ENCODE data around the gene STAC3. TPM values are rescaled to one million over a fixed set of nuclear protein-coding genes. Genes with fewer than 3 reads are reported as not detected.
"Not testable (repeated sequence)": the region's sequence is repeated elsewhere in the genome, so short reads cannot be mapped to it uniquely, and the experiment has no call there.

The STAC3 gene
- polyA plus RNA-seq (ENCODE audit: insufficient read length in 3 of 3): 1 to 10 TPM; 5.2 to 8.0 (median 6.1) TPM
- long read RNA-seq, donor 1: 0 reads
- long read RNA-seq, donor 2: 0 reads
- long read RNA-seq, donor 3: 0 reads
- long read RNA-seq, donor 4: 0 reads
- long read RNA-seq, donor 5: 0 reads
- long read RNA-seq, donor 6: 0 reads
- long read RNA-seq, donor 7: 0 reads
- long read RNA-seq, donor 8: 0 reads
- long read RNA-seq, donor 9: 0 reads
- long read RNA-seq, donor 10: 0 reads
- long read RNA-seq, donor 11: 0 reads
- long read RNA-seq, donor 12: 0 reads
- long read RNA-seq, donor 13: 0 reads
- long read RNA-seq, donor 14: 0 reads
- long read RNA-seq, donor 15: 0 reads
- long read RNA-seq, donor 16: 0 reads

DNA sequence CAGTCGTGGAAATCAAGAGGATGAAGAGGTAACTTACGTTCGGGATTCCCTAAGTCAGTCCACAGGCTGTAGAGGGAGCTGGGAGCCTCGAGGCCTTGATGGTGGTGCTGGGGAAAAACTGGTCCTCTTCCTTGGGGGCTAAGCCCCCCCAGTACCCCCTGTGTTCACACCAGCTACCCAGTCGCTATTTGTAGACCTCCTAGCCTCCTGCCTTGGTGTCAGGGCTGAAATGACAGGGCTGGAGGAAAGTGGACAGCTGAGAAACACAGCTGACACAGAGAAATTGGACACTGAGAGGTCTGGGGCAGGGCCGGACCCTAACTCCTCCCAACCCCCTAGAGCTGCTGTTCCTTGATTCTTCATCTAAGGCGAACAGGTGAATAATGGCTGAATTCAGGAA lies at the start of gene STAC3:
TSS of gene STAC3 (minus strand) at position 232 of the 400 bp plus-strand sequence. CDS start 1,551 bp downstream, outside the sequence.
- no peak for DNase-seq (ENCODE audit: extremely low read depth in 1 of 11, low read depth in 9 of 11, low spot score in 4 of 11)

DNA sequence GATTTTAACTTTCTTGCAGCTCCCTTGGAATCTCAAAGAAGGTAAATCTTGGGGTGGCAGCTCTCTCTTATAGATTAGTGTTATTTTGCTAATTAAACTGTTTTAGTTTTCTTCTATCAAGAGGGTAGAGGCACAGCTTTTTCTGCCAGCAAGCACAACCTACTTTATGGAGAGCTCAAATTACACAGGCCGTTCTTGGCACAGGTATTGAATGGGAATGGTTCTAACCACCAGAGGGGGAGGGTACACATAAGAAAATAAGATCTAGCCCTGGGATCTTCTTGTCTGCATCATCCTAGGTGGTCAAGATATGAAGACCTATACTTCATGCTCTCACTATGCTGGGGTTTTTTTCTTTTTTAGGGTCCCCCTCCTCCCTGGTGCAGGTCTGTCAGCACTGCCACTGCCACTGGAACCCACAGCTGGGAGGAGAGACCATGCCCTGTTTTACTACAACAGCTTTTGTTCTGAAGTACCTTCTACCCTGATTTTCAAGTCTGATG lies 48.6 kb upstream of the STAC3 start:
- DNase-seq (ENCODE audit: extremely low read depth in 1 of 11, low read depth in 9 of 11, low spot score in 4 of 11): no peak

DNA sequence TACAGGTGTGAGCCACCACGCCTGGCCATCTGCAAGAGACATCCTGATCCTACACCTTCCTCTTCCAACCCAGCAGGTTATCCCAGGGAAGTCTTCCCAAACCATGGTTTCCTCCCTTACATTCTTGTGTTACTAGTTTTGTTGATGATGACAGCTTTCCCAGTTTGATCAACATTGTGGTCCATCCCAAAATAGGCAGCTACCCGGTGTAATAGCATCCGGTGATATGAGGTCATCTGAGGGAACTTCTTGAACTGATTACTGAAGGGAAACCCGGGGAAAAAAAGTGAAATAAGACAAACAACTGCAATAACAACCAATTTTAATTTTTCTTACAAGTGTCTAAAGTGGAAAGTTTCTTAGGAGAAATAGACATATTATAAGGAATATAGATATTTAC lies 45.3 kb upstream of the STAC3 start:
- no peak for DNase-seq (ENCODE audit: extremely low read depth in 1 of 11, low read depth in 9 of 11, low spot score in 4 of 11)

DNA sequence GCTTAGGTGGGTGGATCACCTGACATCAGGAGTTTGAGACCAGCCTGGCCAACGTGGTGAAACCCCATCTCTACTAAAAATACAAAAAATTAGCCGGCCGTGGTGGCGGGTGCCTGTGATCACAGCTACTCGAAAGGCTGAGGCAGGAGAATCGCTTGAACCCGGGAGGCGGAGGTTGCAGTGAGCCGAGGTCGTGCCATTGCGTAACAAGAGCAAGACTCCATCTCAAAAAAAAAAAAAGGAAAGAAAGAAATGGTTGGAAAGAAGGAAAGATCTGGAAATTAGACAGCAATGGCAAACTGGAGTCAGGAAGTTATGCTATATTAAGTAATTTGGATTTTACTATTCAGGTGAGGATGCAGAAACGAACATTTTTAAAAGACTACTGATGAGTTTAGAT lies 31.1 kb upstream of the STAC3 start:
- not testable (repeated sequence) for DNase-seq (ENCODE audit: extremely low read depth in 1 of 11, low read depth in 9 of 11, low spot score in 4 of 11)

DNA sequence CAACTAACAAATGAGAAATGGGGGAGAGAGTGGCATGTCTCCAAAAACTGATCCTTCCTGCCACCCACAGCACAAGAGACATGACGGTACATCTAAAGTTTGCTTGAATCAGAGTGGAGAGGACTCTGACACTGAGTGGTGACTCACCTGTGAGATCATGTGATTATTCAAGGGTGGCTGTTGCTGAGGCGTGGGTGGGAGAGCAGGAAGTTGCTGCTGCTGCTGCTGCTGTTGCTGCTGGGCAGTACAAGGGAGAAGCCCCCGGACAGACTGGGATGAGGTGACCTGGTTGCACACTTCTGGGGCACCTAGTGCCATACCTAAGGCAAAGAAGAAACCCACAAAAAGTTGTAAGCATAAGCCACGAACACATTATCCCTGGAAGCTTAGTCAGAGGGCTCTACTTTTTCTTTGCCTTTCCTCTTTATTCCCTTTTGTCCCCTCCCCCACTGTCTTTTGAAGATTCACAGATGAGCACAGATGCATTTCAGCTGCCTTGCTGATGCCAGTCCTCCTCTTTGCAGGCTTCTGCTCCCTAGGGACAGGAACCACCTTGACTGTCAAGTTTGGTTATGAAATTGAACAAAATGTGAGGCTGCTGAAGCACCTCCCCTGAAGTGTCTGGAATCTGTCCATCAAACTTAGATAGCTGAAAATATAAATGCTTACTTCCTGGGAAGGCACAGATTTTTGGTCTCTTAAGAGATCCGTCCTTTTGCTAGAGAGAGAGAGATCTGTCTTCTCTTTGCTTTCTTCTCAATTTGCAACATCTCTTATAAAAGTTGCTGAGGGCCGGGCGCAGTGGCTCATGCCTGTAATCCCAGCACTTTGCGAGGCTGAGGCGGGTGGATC lies 29.4 kb upstream of the STAC3 start:
- DNase-seq (ENCODE audit: extremely low read depth in 1 of 11, low read depth in 9 of 11, low spot score in 4 of 11): peak in 1 of 11 donors; percentile 15

DNA sequence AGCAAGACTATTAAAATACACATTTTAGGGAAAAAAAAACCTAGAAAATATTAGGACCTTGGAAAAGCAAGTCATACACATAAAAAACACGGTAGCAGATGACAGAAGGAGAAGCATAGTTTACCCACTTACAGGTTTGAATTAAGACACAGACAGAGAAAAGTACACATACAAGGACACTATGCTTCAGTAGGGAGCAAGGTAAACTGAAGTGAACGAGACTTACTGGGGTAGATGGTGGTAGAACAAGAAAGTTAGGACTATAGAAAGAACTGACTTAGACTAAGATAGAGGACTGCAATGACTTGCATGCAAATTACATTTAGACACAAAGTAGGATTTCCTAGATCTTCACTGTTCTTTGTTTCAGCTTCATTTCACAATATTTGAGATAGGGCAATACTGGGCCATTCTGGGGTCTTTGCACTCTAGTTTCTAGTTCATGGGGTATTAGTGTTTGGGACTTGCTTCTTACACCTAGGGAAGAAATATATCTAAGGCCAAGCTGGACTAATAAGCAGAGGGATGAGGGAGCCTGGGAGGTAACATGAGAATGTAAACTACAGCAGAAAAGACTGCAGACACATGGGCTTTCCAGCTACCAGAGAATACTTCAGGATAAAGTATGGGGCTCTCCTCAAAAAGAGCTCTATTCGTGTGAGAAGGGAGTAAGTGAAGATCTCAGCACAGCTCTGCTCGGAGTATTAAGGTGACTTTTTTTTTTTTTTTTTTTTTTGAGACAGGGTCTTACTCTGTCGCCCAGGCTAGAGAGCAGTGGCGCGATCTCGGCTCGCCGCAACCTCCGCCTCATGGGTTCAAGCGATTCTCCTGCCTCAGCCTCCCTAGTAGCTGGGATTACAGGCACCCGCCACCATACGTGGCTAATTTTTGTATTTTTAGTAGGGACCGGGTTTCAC lies 27.7 kb upstream of the STAC3 start:
- DNase-seq (ENCODE audit: extremely low read depth in 1 of 11, low read depth in 9 of 11, low spot score in 4 of 11): no peak

DNA sequence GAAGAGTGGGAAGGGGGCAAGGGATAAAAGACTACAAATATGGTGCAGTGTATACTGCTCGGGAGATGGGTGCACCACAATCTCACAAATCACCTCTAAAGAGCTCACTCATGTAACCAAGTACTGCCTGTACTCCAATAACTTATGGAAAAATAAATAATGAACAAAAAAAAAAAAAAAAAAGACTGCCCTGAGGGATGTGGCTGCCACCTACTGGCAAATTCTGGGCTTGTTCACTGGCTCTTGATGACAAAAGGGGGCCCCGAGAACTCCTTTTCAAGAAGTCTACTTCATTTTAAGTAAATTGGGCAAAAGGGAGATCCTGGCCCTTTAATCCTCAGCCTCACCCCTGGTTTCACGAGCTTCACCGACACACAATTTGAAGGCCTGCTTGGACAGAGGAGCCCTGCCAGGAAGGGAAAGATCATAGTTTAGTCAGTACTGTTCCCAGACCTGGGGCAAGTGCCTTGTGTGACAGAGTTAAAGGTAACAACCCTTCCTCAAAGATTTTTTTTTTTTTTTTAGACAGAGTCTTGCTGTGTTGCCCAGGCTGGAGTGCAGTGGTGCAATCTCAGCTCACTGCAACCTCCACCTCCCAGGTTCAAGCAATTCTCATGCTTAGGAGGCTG lies 26.1 kb upstream of the STAC3 start:
- no peak for DNase-seq (ENCODE audit: extremely low read depth in 1 of 11, low read depth in 9 of 11, low spot score in 4 of 11)

DNA sequence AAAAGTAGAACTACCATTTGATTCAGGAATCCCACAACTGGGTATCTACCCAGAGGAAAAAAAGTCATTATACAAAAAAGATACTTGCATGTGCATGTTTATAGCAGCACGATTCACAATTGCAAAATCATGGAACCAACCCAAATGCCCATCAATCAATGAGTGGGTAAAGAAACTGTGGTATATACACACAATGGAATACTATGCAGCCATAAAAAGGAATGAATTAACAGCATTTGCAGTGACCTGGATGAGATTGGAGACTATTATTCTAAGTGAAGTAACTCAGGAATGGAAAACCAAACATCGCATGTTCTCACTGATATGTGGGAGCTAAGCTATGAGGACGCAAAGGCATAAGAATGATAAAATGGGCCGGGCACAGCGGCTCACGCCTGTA lies 25.2 kb upstream of the STAC3 start:
- DNase-seq (ENCODE audit: extremely low read depth in 1 of 11, low read depth in 9 of 11, low spot score in 4 of 11): not testable (repeated sequence)

DNA sequence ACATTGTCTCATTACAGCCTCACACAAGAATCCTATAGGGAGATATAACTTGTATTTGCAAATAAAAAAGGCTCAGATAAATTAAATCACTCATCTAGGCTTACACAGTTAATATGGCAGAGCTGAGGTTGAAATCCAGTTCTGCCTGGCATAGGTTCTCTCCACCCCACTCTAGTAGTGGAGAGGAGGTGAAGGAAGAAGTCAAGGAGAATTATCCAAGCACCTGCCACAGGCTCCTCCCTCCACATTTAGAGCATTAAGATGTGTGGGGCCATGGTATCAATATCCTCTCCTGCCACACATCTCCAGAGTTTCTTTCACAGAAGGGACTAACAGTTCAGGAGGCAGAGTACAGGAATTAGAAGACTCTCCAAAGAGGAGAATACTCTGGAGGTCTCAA lies 22.5 kb upstream of the STAC3 start:
- no peak for DNase-seq (ENCODE audit: extremely low read depth in 1 of 11, low read depth in 9 of 11, low spot score in 4 of 11)

DNA sequence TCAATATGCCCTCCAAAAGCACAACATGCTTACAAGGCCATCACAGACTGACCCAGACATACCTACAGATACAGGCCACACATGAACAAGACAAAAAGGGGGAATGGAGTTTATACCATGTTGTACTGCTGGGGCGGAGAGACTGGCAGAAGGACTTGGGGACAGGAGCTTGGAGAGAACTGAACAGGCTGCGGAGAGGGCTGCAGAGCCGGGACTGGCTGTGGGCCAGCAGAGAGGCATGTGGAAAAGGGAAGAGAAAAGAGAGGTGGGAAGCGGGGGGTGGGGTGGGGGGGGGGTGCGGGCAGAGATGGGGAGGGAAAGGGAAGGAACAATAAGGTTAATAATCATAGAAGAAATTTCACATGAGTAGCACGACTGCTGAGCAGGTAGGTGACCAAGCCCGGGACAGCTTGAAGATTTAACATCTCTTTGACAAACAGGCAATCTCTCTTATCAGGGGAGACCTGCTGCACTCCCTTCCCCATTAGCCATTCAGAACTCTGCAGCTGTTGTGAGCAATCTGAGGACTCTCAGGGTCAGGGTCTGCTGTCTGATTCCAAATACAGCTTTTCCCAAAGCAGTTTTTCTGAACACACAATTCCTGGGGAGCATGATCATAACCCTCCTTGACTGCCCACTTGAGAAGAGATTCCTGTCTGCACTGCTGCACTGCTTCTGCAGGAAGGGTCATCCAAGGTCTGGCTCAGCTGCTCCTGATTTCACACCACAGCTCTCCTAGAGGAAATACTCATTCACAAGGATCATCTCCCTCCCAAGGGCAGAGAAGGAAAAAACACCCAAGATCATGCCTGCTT lies 21.6 kb upstream of the STAC3 start:
- DNase-seq (ENCODE audit: extremely low read depth in 1 of 11, low read depth in 9 of 11, low spot score in 4 of 11): no peak

DNA sequence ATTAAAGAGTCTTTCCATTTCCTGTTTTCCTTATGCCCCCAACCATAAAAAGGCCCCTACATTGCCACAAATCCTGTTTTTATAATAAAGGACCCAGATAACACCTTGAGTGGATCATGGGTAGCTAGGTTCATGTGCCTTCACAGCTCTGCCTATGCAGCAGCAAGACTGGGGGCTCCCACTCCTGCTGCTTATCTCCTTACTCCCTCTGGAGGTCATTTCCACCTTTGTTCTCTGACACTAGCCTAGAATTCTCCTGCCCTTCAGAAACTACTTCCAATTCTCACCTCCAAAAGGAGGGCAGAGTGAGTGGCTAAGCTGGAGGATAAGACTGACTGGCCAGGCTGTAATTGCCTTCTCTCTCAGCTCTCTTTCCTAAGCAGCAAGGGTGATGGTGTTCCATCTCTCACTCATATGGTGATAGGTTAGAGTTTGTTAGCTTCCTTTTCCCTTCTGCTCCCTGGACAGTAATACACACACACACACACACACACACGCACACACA lies 20.0 kb upstream of the STAC3 start:
- no peak for DNase-seq (ENCODE audit: extremely low read depth in 1 of 11, low read depth in 9 of 11, low spot score in 4 of 11)

DNA sequence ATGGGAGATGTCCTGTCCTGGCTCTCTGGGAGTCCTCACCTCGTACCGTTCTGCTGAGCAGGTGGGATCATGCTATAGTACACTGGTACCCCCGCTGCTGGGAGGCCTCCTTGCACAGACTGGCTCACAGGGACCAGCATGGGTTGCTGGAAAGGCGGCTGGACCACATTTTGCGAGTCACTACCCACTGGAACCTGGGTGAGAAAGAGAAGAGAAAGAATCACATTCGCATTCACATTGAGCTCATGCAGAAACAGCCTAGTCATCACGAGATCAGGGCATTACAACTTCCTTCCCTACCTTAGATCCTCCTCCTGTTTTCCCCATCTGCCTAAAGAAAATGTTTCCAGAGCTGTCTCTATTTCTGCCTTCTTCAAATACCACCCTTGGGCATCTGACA lies 17.3 kb upstream of the STAC3 start:
- DNase-seq (ENCODE audit: extremely low read depth in 1 of 11, low read depth in 9 of 11, low spot score in 4 of 11): no peak

DNA sequence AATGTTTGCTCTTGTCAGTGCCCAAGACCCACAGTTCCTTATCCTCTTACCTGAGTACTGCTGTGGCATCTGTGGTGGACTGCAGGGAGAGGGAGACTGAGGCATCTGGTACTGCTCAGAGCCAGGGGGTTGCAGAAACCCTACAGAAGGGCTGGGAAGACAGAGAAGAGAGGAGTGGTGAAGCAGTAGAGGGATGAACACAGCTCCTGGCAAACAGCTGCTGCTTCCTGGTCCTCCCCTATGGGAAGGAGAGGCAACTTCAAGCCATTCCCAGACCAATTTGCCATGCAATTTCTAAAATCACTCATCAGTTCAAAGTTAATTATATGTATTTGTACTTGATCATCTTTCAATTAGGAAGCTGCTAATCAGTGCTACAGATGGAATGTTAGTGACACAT lies 15.7 kb upstream of the STAC3 start:
- DNase-seq (ENCODE audit: extremely low read depth in 1 of 11, low read depth in 9 of 11, low spot score in 4 of 11): no peak

DNA sequence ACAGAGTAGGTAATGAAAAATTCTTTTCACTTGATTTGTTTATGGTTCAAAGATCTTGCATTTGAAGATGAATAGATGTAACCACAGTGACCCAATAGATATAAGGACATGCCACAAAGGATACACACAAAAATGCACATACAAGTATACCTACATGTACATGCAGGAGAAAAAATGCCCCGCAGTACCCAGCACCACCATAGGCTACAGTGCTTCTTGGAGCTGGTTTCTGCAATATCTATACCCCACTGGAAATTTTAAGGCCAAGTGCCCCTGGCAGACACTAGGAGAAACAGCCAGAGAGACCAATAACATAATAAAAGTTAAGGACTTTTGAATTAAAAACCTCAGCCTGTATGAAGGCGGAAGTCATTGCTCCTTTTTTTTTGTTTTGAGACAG lies 12.1 kb upstream of the STAC3 start:
- no peak for DNase-seq (ENCODE audit: extremely low read depth in 1 of 11, low read depth in 9 of 11, low spot score in 4 of 11)

DNA sequence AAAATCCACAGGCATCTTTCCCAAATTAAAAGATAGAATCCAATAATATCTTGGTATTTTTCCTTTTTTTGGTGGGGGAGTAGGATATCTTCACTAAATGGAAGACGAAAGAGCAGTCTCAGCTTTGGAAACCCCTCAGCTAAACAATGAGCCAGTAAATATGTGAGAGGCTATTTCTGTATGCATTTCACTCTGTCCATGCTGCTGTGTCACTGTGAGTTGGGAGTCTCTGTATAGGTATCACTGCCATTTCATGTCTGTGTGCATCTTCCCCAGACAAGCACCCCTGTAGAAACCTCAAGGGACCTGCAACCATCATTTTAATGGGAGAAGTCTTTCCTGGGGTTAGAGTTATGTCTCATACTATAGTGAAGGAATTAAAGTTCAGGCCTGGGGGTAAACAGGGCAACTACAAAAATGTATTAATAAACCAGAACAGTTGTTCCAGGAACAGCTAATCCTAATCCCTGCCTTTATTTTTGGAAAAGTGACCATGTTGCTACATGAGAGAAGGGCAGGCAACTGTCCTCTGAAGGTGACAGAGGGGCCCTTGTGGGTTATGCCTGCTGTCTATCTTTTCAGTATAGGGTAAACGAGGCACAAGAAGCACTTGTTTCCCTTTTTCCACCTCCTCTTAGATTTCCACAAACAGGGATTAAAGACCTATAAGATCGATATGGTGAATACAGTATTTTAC lies 11.3 kb upstream of the STAC3 start:
- no peak for DNase-seq (ENCODE audit: extremely low read depth in 1 of 11, low read depth in 9 of 11, low spot score in 4 of 11)

DNA sequence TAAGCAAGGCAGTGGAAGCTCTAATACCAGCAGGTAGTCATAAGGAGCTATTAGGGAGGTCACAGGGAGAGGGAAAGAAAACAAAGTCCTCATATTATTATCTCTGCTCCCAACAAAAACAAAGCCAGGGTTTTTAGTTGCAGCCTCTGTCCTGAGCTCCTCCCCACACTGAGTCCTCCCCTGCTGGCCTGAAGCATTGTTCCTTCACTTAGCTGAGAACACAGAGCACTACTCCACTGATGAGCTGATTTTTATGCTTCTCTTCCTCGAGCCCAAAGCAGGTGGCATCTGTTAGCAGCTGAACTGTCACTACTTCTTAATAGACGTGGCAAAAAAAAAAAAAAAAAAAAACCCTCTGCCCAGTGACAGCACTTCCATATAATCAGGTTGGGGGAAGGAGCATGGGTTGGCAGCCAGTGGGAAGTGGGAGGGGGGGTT lies 10.5 kb upstream of the STAC3 start:
- DNase-seq (ENCODE audit: extremely low read depth in 1 of 11, low read depth in 9 of 11, low spot score in 4 of 11): no peak

DNA sequence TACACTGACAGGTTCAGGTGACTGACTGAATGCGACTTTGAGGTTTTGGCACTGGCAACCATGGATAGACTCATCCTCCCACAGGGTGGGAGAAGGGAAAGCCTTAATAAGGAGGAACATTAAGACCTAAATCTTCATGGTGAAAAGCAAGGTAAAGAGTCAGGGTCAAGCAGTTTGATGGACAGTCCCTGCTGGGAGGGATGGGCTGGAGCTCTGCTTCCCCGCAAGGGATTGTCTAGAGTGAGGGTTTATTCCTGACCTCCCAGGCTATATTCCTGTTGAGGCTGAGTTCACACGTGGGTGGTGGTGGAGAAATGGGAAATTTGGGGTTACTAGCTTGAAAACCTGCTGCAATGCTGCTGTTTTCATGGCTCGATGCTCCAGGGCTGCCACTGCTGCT lies 9.4 kb upstream of the STAC3 start:
- no peak for DNase-seq (ENCODE audit: extremely low read depth in 1 of 11, low read depth in 9 of 11, low spot score in 4 of 11)
